Measurements from ENCODE around the gene DIAPH3. TPM values are rescaled to one million over a fixed set of nuclear protein-coding genes. Genes with fewer than 3 reads are reported as not detected.

The DIAPH3 gene
- total RNA-seq, 4 donors from 2014 or later, result 0.31 to 2.0 (median 1.1) TPM

GRCh38 chr13:59771272-59771671 is 392.5 kb downstream of the DIAPH3 start:
- DNase-seq (ENCODE audit: low spot score) (no peak), ATAC-seq (ENCODE audit: low FRiP score) (no peak)
- TF ChIP-seq, protein P1, sequence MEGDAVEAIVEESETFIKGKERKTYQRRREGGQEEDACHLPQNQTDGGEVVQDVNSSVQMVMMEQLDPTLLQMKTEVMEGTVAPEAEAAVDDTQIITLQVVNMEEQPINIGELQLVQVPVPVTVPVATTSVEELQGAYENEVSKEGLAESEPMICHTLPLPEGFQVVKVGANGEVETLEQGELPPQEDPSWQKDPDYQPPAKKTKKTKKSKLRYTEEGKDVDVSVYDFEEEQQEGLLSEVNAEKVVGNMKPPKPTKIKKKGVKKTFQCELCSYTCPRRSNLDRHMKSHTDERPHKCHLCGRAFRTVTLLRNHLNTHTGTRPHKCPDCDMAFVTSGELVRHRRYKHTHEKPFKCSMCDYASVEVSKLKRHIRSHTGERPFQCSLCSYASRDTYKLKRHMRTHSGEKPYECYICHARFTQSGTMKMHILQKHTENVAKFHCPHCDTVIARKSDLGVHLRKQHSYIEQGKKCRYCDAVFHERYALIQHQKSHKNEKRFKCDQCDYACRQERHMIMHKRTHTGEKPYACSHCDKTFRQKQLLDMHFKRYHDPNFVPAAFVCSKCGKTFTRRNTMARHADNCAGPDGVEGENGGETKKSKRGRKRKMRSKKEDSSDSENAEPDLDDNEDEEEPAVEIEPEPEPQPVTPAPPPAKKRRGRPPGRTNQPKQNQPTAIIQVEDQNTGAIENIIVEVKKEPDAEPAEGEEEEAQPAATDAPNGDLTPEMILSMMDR (IDR thresholded peaks at IDR 0.05), result no peak

DNA sequence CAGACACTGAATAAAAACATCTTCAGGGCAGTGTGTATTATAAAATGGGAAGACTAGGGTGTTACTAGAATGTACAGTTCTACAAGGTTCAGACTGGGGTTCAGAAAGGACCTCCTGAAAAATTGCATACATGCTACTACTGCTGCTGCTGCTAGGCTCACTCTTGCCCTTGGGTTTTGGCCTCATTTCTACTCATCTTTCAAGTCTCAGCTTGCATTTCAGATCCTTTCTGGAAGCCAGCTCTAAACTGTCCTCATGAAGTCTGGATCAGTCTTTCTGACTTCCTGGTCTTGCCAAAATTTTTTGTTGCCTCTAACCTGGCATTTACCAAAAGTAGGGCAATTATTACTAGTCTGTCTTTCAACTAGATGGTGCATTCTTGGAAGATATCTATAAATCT is 393.3 kb downstream of the DIAPH3 start:
- ATAC-seq (ENCODE audit: low FRiP score) (no peak), DNase-seq (ENCODE audit: low spot score) (no peak)
- TF ChIP-seq, protein P1 (IDR thresholded peaks at IDR 0.05), result no peak

GRCh38 chr13:59766236-59766635 is 397.5 kb downstream of the DIAPH3 start:
- no peak for ATAC-seq (ENCODE audit: low FRiP score)
- DNase-seq (ENCODE audit: low spot score), result no peak
- TF ChIP-seq, protein P1 (IDR thresholded peaks at IDR 0.05), result no peak

- DNase-seq (ENCODE audit: low spot score) (no peak), ATAC-seq (ENCODE audit: low FRiP score) (no peak)
- TF ChIP-seq, protein P1 (IDR thresholded peaks at IDR 0.05), result no peak
These were observed 408.0 kb downstream of the DIAPH3 start for GRCh38 chr13:59755632-59756290.

GRCh38 chr13:59754411-59754810 is 409.3 kb downstream of the DIAPH3 start:
- ATAC-seq (ENCODE audit: low FRiP score) (no peak), DNase-seq (ENCODE audit: low spot score) (no peak)
- TF ChIP-seq, protein P1 (IDR thresholded peaks at IDR 0.05), result no peak

- no peak for DNase-seq (ENCODE audit: low spot score)
- ATAC-seq (ENCODE audit: low FRiP score), result no peak
- TF ChIP-seq, protein P1 (IDR thresholded peaks at IDR 0.05), result no peak
These were observed 412.9 kb downstream of the DIAPH3 start for GRCh38 chr13:59750860-59751259.

GRCh38 chr13:59748046-59748445 is 415.7 kb downstream of the DIAPH3 start:
- TF ChIP-seq, protein P1 (IDR thresholded peaks at IDR 0.05), result no peak
- no peak for ATAC-seq (ENCODE audit: low FRiP score)
- no peak for DNase-seq (ENCODE audit: low spot score)

All from omental fat pad (tissue), 4 donors.